Measurements from ENCODE around the gene CLMN. TPM values are rescaled to one million over a fixed set of nuclear protein-coding genes. Genes with fewer than 3 reads are reported as not detected.
A peak's percentile ranks its signal among the peaks of the same experiment; 100 is the strongest.

CLMN gene
- total and polyA plus RNA-seq, 2 of the 13 experiments (the other 11 are each of a cell fraction or from before 2014, with no cell fraction given): 15.1 to 16.7 TPM

DNA sequence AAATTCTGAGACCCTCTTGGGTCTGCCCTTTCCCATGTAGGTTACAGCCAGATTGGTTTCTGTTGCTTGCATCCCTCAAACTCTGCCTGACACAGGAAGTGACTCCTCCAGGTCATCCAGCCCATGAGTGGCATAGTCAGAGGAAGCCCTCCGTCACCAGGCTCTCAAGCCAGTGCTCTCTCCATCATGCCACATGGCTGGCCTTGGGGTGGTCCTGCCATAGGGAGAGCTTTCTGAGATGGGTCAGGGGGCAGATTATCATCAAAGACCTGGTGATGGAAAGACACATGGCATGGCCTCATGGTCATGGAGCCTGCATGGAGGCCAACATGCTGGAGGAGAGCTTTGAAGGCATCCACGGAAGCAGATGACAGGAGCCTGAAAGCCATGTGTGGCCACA, 15.4 kb upstream of the CLMN start (continued):
- TF ChIP-seq, protein P1, sequence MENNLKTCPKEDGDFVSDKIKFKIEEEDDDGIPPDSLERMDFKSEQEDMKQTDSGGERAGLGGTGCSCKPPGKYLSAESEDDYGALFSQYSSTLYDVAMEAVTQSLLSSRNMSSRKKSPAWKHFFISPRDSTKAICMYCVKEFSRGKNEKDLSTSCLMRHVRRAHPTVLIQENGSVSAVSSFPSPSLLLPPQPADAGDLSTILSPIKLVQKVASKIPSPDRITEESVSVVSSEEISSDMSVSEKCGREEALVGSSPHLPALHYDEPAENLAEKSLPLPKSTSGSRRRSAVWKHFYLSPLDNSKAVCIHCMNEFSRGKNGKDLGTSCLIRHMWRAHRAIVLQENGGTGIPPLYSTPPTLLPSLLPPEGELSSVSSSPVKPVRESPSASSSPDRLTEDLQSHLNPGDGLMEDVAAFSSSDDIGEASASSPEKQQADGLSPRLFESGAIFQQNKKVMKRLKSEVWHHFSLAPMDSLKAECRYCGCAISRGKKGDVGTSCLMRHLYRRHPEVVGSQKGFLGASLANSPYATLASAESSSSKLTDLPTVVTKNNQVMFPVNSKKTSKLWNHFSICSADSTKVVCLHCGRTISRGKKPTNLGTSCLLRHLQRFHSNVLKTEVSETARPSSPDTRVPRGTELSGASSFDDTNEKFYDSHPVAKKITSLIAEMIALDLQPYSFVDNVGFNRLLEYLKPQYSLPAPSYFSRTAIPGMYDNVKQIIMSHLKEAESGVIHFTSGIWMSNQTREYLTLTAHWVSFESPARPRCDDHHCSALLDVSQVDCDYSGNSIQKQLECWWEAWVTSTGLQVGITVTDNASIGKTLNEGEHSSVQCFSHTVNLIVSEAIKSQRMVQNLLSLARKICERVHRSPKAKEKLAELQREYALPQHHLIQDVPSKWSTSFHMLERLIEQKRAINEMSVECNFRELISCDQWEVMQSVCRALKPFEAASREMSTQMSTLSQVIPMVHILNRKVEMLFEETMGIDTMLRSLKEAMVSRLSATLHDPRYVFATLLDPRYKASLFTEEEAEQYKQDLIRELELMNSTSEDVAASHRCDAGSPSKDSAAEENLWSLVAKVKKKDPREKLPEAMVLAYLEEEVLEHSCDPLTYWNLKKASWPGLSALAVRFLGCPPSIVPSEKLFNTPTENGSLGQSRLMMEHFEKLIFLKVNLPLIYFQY (CRISPR knock-in tag; IDR thresholded peaks at IDR 0.05; ENCODE audit: borderline replicate concordance): no peak
- TF ChIP-seq ZNF792 (CRISPR knock-in tag; IDR thresholded peaks at IDR 0.05): no peak
- TF ChIP-seq, protein P2, sequence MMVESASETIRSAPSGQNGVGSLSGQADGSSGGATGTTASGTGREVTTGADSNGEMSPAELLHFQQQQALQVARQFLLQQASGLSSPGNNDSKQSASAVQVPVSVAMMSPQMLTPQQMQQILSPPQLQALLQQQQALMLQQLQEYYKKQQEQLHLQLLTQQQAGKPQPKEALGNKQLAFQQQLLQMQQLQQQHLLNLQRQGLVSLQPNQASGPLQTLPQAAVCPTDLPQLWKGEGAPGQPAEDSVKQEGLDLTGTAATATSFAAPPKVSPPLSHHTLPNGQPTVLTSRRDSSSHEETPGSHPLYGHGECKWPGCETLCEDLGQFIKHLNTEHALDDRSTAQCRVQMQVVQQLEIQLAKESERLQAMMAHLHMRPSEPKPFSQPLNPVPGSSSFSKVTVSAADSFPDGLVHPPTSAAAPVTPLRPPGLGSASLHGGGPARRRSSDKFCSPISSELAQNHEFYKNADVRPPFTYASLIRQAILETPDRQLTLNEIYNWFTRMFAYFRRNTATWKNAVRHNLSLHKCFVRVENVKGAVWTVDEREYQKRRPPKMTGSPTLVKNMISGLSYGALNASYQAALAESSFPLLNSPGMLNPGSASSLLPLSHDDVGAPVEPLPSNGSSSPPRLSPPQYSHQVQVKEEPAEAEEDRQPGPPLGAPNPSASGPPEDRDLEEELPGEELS (CRISPR knock-in tag; IDR thresholded peaks at IDR 0.05): no peak

DNA sequence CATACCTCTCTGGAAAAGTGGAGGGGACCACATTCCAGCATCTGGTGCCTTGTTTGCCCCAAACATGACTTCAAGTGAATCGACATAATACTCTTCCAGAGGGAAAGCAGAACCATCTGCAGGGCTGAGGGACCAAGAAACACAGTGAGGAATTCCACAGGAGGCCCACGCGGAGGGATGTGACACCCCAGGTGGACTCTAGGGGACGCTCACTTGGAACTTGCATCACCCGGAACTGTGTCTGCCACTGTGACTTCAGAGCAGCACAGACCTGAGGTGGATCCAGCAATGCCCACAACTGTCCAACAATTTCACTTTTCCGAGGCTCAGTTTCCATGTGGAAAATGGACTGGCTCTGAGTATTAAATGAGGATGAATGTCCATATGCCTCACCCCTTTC, 14.3 kb upstream of the CLMN start:
- Histone ChIP-seq H3K27ac (ENCODE audit: extremely low read length, insufficient read depth, low read length) (no peak overlapping the region), H3K79me2 (ENCODE audit: insufficient read depth, low read length) (no peaks in the 10 kb centered on the region), H3K4me1 (ENCODE audit: insufficient read depth, low read length) (peaks cover 43% of the 10 kb centered on the region), H2AFZ (ENCODE audit: low read length) (no peak overlapping the region), H3K27me3 (ENCODE audit: control insufficient read depth in 1 of 2, insufficient read depth in 2 of 2, low read length in 2 of 2) (peaks cover 2 to 14% of the 10 kb centered on the region in 2 experiments; a peak in 4 of 5 replicates), H3K4me2 (ENCODE audit: low read depth, low read length) (no peak overlapping the region), H3K9me3 (ENCODE audit: low read length) (no peaks in the 10 kb centered on the region), H3K9ac (ENCODE audit: insufficient read depth, low read depth, low read length) (no peak overlapping the region), H3K4me3 (replicated peaks in 1 of 3; ENCODE audit: insufficient read depth in 1 of 3, low read depth in 2 of 3, low read length in 3 of 3) (no peak overlapping the region), H3K36me3 (replicated peaks in 1 of 2; ENCODE audit: control insufficient read depth in 1 of 2, insufficient read depth in 2 of 2, low read length in 2 of 2) (no peaks in the 10 kb centered on the region), H4K20me1 (ENCODE audit: insufficient read depth, low read length) (no peaks in the 10 kb centered on the region)
- ChIA-PET POLR2A (no interaction called here), CTCF (ENCODE audit: low intra/inter-chr PET ratio, low total read pairs) (no interaction called here)
- intact Hi-C loops (cut with micrococcal nuclease; ENCODE audit: unreplicated experiment): loop anchor here (10.0 kb wide), 1 partner anchor 179 kb away; the partner anchor contains the start of gene DICER1
- FAIRE-seq (no peak), DNase-seq (ENCODE audit: low spot score) (no peak), ATAC-seq (no peak)
- BruUV-seq (replicated peaks): no TSS peak
- in situ Hi-C loops (cut with HindIII; ENCODE audit: extremely low pct_ligation_motif_present, low pct_unique_long_range_greater_than_20kb): no loop called here
- WGBS (ENCODE audit: low lambda C conversion rate): 51% methylated on average over 2 of the region's 6 CpGs
- TF ChIP-seq HNF4G (IDR thresholded peaks at IDR 0.05; ENCODE audit: borderline replicate concordance, low read depth, low read length) (no peak), HNF4G (CRISPR knock-in tag; IDR thresholded peaks at IDR 0.05; ENCODE audit: borderline replicate concordance, low read depth) (no peak), RBAK (CRISPR knock-in tag; IDR thresholded peaks at IDR 0.05) (no peak)
- TF ChIP-seq, protein P3, sequence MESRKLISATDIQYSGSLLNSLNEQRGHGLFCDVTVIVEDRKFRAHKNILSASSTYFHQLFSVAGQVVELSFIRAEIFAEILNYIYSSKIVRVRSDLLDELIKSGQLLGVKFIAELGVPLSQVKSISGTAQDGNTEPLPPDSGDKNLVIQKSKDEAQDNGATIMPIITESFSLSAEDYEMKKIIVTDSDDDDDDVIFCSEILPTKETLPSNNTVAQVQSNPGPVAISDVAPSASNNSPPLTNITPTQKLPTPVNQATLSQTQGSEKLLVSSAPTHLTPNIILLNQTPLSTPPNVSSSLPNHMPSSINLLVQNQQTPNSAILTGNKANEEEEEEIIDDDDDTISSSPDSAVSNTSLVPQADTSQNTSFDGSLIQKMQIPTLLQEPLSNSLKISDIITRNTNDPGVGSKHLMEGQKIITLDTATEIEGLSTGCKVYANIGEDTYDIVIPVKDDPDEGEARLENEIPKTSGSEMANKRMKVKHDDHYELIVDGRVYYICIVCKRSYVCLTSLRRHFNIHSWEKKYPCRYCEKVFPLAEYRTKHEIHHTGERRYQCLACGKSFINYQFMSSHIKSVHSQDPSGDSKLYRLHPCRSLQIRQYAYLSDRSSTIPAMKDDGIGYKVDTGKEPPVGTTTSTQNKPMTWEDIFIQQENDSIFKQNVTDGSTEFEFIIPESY (CRISPR knock-in tag; IDR thresholded peaks at IDR 0.05): 0 out of 2 replicates have a peak, but pooled peaks have one; percentile 14

Measured in HepG2 (cell line).